CD4-positive, alpha-beta T cell (primary cell): Measurements from ENCODE around the gene ODF4. TPM values are rescaled to one million over a fixed set of nuclear protein-coding genes. Genes with fewer than 3 reads are reported as not detected.

Experiments used
- ATAC-seq: fragments of 200-7000 bp; cut with Tn5 transposase; one replicate; pipeline ENCODE4 v1.10.0; 2022; ENCODE audit warnings: mild to moderate bottlenecking; ENCODE audit not compliant: poor library complexity
- CTCF ChIA-PET: fragments of 350-600 bp; sonication (Branson Sonifier 250); formaldehyde crosslinking; loops from one replicate; lab custom pipeline; 2021; ENCODE audit warnings: antibody characterized with exemption, inconsistent platforms; lab: Charles Lee
- POLR2A ChIA-PET: fragments of 350-600 bp; sonication (Branson Sonifier 250); formaldehyde crosslinking; loops from one replicate; lab custom pipeline; 2021; ENCODE audit warnings: antibody characterized with exemption, inconsistent platforms; lab: Charles Lee
- DNase-seq, 14 experiments: peaks; one replicate each; pipeline ENCODE4 v3.0.0-alpha.2; 2013 to 2020; ENCODE audit warnings: mixed read lengths in 2 of 14
- H3K27ac ChIP-seq, 2 donors: one replicate each; pipeline versions ENCODE4 v1.5.1 to v1.7.0; 2013; ENCODE audit warnings: low read length in 2 of 2, low read depth in 1 of 2, mild to moderate bottlenecking in 1 of 2
- H3K27me3 ChIP-seq, 2 experiments: 1 replicate in 1 of 2; 2 replicates in 1 of 2; pipeline versions ENCODE4 v1.6.1 to v1.7.0; 2013; ENCODE audit warnings: low read length in 2 of 2, control low read depth in 1 of 2, mild to moderate bottlenecking in 1 of 2, moderate library complexity in 1 of 2; ENCODE audit not compliant: insufficient read depth in 2 of 2, control insufficient read depth in 1 of 2
- H3K36me3 ChIP-seq: one replicate; pipeline ENCODE4 v1.6.1; 2013; ENCODE audit warnings: low read length, control low read depth; ENCODE audit not compliant: insufficient read depth
- H3K4me1 ChIP-seq: one replicate; pipeline ENCODE4 v1.6.1; 2013; ENCODE audit warnings: low read length, control low read depth; ENCODE audit not compliant: insufficient read depth
- H3K4me3 ChIP-seq: one replicate; pipeline ENCODE4 v1.5.1; 2013; ENCODE audit warnings: mild to moderate bottlenecking, low read length, moderate library complexity
- H3K9me3 ChIP-seq, 2 experiments: 1 replicate in 1 of 2; 2 replicates in 1 of 2; pipeline versions ENCODE4 v1.6.1 to v1.7.0; 2013; ENCODE audit warnings: low read length in 2 of 2, mild to moderate bottlenecking in 2 of 2, control low read depth in 1 of 2, moderate library complexity in 1 of 2; ENCODE audit not compliant: control insufficient read depth in 1 of 2, insufficient read depth in 1 of 2
- H3K27ac Mint-ChIP-seq: one replicate; pipeline ENCODE4 v1.8.0; 2020; ENCODE audit warnings: mixed read lengths
- H3K27me3 Mint-ChIP-seq: one replicate; pipeline ENCODE4 v1.8.0; 2021; ENCODE audit warnings: mixed read lengths
- H3K36me3 Mint-ChIP-seq: one replicate; pipeline ENCODE4 v1.8.0; 2021; ENCODE audit warnings: low read depth, mixed read lengths
- H3K4me1 Mint-ChIP-seq: one replicate; pipeline ENCODE4 v1.8.0; 2021; ENCODE audit warnings: low read depth, mixed read lengths
- H3K4me3 Mint-ChIP-seq: one replicate; pipeline ENCODE4 v1.8.0; 2020; ENCODE audit warnings: mild to moderate bottlenecking, mixed read lengths
- H3K9me3 Mint-ChIP-seq: one replicate; pipeline ENCODE4 v1.8.0; 2020; ENCODE audit warnings: mixed read lengths
- CTCF ChIP-seq: fragments of 200-600 bp; IDR thresholded peaks from one replicate; pipeline ENCODE4 v1.8.0; 2022; ENCODE audit warnings: antibody characterized with exemption, mild to moderate bottlenecking
- intact Hi-C, 2 experiments: fragments of 100-400 bp; cut with DNase I in 1 of 2; cut with micrococcal nuclease in 1 of 2; formaldehyde crosslinking; loops; one replicate each; pipeline versions ENCODE4 v1.15.1 to v1.9.0; 2023 to 2025; cut with DNase I, micrococcal nuclease
- total RNA-seq, 174 experiments: library from RNA in 2 of 174; stranded (reverse) in 2 of 174; gene quantifications; one replicate each; pipeline ENCODE4 v1.2.3 and lab custom pipeline; 2021 to 2026

The ODF4 gene
- total RNA-seq, 2 experiments from 2014 or later = not detected

GRCh38 chr17:8312251-8312650 lies 27.4 kb upstream of the ODF4 start:
- no peak for ATAC-seq
- Histone ChIP-seq H3K27ac (no peak overlapping the region), H3K27me3 (peaks cover 5 to 7% of the 10 kb centered on the region in 2 experiments), H3K4me1 (peaks cover 3% of the 10 kb centered on the region), H3K36me3 (no peaks in the 10 kb centered on the region), H3K9me3 (no peaks in the 10 kb centered on the region), H3K4me3 (no peak overlapping the region)
- intact Hi-C loops = no loop called here
- H3K36me3 Mint-ChIP-seq = no peaks in the 10 kb centered on the region
- H3K9me3 Mint-ChIP-seq = no peaks in the 10 kb centered on the region
- H3K27ac Mint-ChIP-seq = no peak overlapping the region
- H3K27me3 Mint-ChIP-seq = peaks cover 31% of the 10 kb centered on the region
- H3K4me1 Mint-ChIP-seq = no peaks in the 10 kb centered on the region
- POLR2A ChIA-PET = no interaction called here
- TF ChIP-seq CTCF = no peak
- no peak overlapping the region for H3K4me3 Mint-ChIP-seq
- CTCF ChIA-PET = no interaction called here
- DNase-seq = no peak

- no peaks in the 10 kb centered on the region for H3K36me3 ChIP-seq
- POLR2A ChIA-PET = no interaction called here
- H3K4me1 ChIP-seq = peaks cover 3% of the 10 kb centered on the region
- Mint-ChIP-seq H3K4me3 (no peak overlapping the region), H3K4me1 (no peaks in the 10 kb centered on the region), H3K27ac (no peak overlapping the region), H3K9me3 (no peaks in the 10 kb centered on the region), H3K36me3 (no peaks in the 10 kb centered on the region), H3K27me3 (peaks cover 31% of the 10 kb centered on the region)
- no peak overlapping the region for H3K4me3 ChIP-seq
- no peaks in the 10 kb centered on the region for H3K9me3 ChIP-seq
- CTCF ChIA-PET = no interaction called here
- no peak overlapping the region for H3K27ac ChIP-seq
- intact Hi-C loops = no loop called here
- DNase-seq (no peak), ATAC-seq (no peak)
- TF ChIP-seq CTCF = no peak
- peaks cover 5 to 7% of the 10 kb centered on the region in 2 experiments for H3K27me3 ChIP-seq
Measured at GRCh38 chr17:8312726-8313600, 26.7 kb upstream of the ODF4 start.

GRCh38 chr17:8314797-8315763 lies 24.6 kb upstream of the ODF4 start:
- Histone ChIP-seq H3K4me1 (peaks cover 2% of the 10 kb centered on the region), H3K4me3 (no peak overlapping the region), H3K27ac (no peak overlapping the region), H3K27me3 (peaks cover 5 to 7% of the 10 kb centered on the region in 2 experiments), H3K9me3 (no peaks in the 10 kb centered on the region), H3K36me3 (no peaks in the 10 kb centered on the region)
- ChIA-PET POLR2A (no interaction called here), CTCF (no interaction called here)
- H3K4me1 Mint-ChIP-seq = no peaks in the 10 kb centered on the region
- no peak for DNase-seq
- ATAC-seq = no peak
- intact Hi-C loops = no loop called here
- no peak overlapping the region for H3K27ac Mint-ChIP-seq
- H3K36me3 Mint-ChIP-seq = no peaks in the 10 kb centered on the region
- peaks cover 31% of the 10 kb centered on the region for H3K27me3 Mint-ChIP-seq
- no peak overlapping the region for H3K4me3 Mint-ChIP-seq
- H3K9me3 Mint-ChIP-seq = no peaks in the 10 kb centered on the region
- TF ChIP-seq CTCF = no peak
